H9 (cell line): ENCODE measurements around the gene LRRC30. TPM values are rescaled to one million over a fixed set of nuclear protein-coding genes. Genes with fewer than 3 reads are reported as not detected.

Source experiments
- DNase-seq: peaks from one replicate; pipeline ENCODE4 v3.0.0-alpha.2; 2017
- H2AFZ ChIP-seq: one replicate; pipeline ENCODE4 v1.6.1; 2013; ENCODE audit warnings: mild to moderate bottlenecking, low read length, control low read depth, moderate library complexity
- H2AK5ac ChIP-seq: 2 replicates; pipeline ENCODE4 v1.6.1; 2013; ENCODE audit warnings: low read length, control low read depth, mixed read lengths; ENCODE audit not compliant: insufficient read length
- H2BK120ac ChIP-seq: one replicate; pipeline ENCODE4 v1.6.1; 2013; ENCODE audit warnings: low read depth, mild to moderate bottlenecking, low read length, control low read depth, inconsistent platforms; ENCODE audit not compliant: poor library complexity, severe bottlenecking
- H2BK12ac ChIP-seq: 2 replicates; pipeline ENCODE4 v1.6.1; 2013; ENCODE audit warnings: low read length, control low read depth, mixed read lengths, low read depth; ENCODE audit not compliant: insufficient read length
- H2BK15ac ChIP-seq: 2 replicates; pipeline ENCODE4 v1.6.1; 2013; ENCODE audit warnings: low read depth, low read length, control low read depth
- H2BK20ac ChIP-seq: one replicate; pipeline ENCODE4 v1.6.1; 2013; ENCODE audit warnings: low read depth, mild to moderate bottlenecking, low read length, control low read depth, inconsistent platforms; ENCODE audit not compliant: poor library complexity, severe bottlenecking
- H2BK5ac ChIP-seq: 2 replicates; pipeline ENCODE4 v1.6.1; 2013; ENCODE audit warnings: low read length, control low read depth, mixed read lengths; ENCODE audit not compliant: insufficient read length
- H3K14ac ChIP-seq: 2 replicates; pipeline ENCODE4 v1.6.1; 2013; ENCODE audit warnings: low read length, control low read depth; ENCODE audit not compliant: insufficient read depth
- H3K18ac ChIP-seq: 2 replicates; pipeline ENCODE4 v1.6.1; 2013; ENCODE audit warnings: low read depth, mild to moderate bottlenecking, mixed read lengths, low read length, control low read depth; ENCODE audit not compliant: insufficient read length
- H3K23ac ChIP-seq: 2 replicates; pipeline ENCODE4 v1.6.1; 2013; ENCODE audit warnings: low read length, control low read depth, mixed read lengths, low read depth; ENCODE audit not compliant: insufficient read length
- H3K23me2 ChIP-seq: 2 replicates; pipeline ENCODE4 v1.6.1; 2013; ENCODE audit warnings: low read depth, mild to moderate bottlenecking, mixed read lengths, low read length, control low read depth; ENCODE audit not compliant: insufficient read length, poor library complexity, severe bottlenecking
- H3K27ac ChIP-seq: 2 replicates; pipeline ENCODE4 v1.5.1; 2013; ENCODE audit warnings: low read length, control low read depth, mixed read lengths, low read depth; ENCODE audit not compliant: insufficient read length
- H3K27me3 ChIP-seq: 2 replicates; pipeline ENCODE4 v1.6.1; 2013; ENCODE audit warnings: low read length, control low read depth, inconsistent platforms; ENCODE audit not compliant: insufficient read depth
- H3K4ac ChIP-seq: 2 replicates; pipeline ENCODE4 v1.6.1; 2013; ENCODE audit warnings: low read depth, mild to moderate bottlenecking, control low read depth, inconsistent platforms, low read length, moderate library complexity
- H3K4me1 ChIP-seq: 2 replicates; pipeline ENCODE4 v1.6.1; 2013; ENCODE audit warnings: low read length, control low read depth, inconsistent platforms; ENCODE audit not compliant: insufficient read depth
- H3K4me2 ChIP-seq: 2 replicates; pipeline ENCODE4 v1.6.1; 2013; ENCODE audit warnings: low read length, control low read depth, mixed read lengths; ENCODE audit not compliant: insufficient read length, insufficient read depth
- H3K56ac ChIP-seq: 2 replicates; pipeline ENCODE4 v1.6.1; 2013; ENCODE audit warnings: low read depth, mild to moderate bottlenecking, mixed read lengths, low read length, control low read depth; ENCODE audit not compliant: insufficient read length
- H3K79me1 ChIP-seq: 2 replicates; pipeline ENCODE4 v1.6.1; 2013; ENCODE audit warnings: low read depth, mild to moderate bottlenecking, moderate library complexity, low read length, control low read depth, inconsistent platforms; ENCODE audit not compliant: insufficient read depth, poor library complexity, severe bottlenecking
- H3K79me2 ChIP-seq: 2 replicates; pipeline ENCODE4 v1.6.1; 2013; ENCODE audit warnings: low read length, control low read depth, inconsistent platforms; ENCODE audit not compliant: insufficient read depth
- H3K9ac ChIP-seq: 2 replicates; pipeline ENCODE4 v1.6.1; 2013; ENCODE audit warnings: low read length, control low read depth, mixed read lengths; ENCODE audit not compliant: insufficient read length; ENCODE audit errors: extremely low read depth
- H3K9me3 ChIP-seq: one replicate; pipeline ENCODE4 v1.6.1; 2013; ENCODE audit warnings: low read depth, low read length, inconsistent platforms; ENCODE audit not compliant: control insufficient read depth
- H3T11ph ChIP-seq: one replicate; pipeline ENCODE4 v1.6.1; 2013; ENCODE audit warnings: mild to moderate bottlenecking, low read length, control low read depth, inconsistent platforms
- H4K20me1 ChIP-seq: one replicate; pipeline ENCODE4 v1.6.1; 2013; ENCODE audit not compliant: control insufficient read depth, insufficient read length, insufficient read depth
- H4K5ac ChIP-seq: 2 replicates; pipeline ENCODE4 v1.6.1; 2013; ENCODE audit warnings: low read depth, mild to moderate bottlenecking, mixed read lengths, low read length, control low read depth; ENCODE audit not compliant: insufficient read length
- H4K8ac ChIP-seq: replicated peaks from 2 replicates; pipeline ENCODE4 v1.6.1; 2013; ENCODE audit warnings: low read length, control low read depth, mixed read lengths, low read depth; ENCODE audit not compliant: insufficient read length
- H4K91ac ChIP-seq: 2 replicates; pipeline ENCODE4 v1.6.1; 2013; ENCODE audit warnings: low read depth, mild to moderate bottlenecking, moderate library complexity, mixed read lengths, low read length, control low read depth; ENCODE audit not compliant: insufficient read length
- H3K27ac Mint-ChIP-seq, 3 experiments: 2 replicates in 2 of 3; 3 replicates in 1 of 3; pipeline ENCODE4 v1.8.0; 2020 to 2021; ENCODE audit warnings: mixed read lengths in 3 of 3, mild to moderate bottlenecking in 1 of 3, moderate library complexity in 1 of 3
- H3K27me3 Mint-ChIP-seq: 2 replicates; pipeline ENCODE4 v1.8.0; 2021; ENCODE audit warnings: low read depth, mild to moderate bottlenecking, moderate library complexity, mixed read lengths
- H3K36me3 Mint-ChIP-seq, 3 experiments: 2 replicates in 2 of 3; 3 replicates in 1 of 3; pipeline ENCODE4 v1.8.0; 2020 to 2021; ENCODE audit warnings: low read depth in 3 of 3, mixed read lengths in 3 of 3; ENCODE audit not compliant: insufficient read depth in 1 of 3
- H3K4me1 Mint-ChIP-seq, 2 experiments: 2 replicates each; pipeline ENCODE4 v1.8.0; 2020; ENCODE audit warnings: mixed read lengths in 2 of 2
- H3K4me3 Mint-ChIP-seq, 2 experiments: 2 replicates in 1 of 2; 3 replicates in 1 of 2; pipeline ENCODE4 v1.8.0; 2020 to 2021; ENCODE audit warnings: mild to moderate bottlenecking in 2 of 2, mixed read lengths in 2 of 2, moderate library complexity in 1 of 2
- H3K9me3 Mint-ChIP-seq, 2 experiments: 2 replicates in 1 of 2; 3 replicates in 1 of 2; pipeline ENCODE4 v1.8.0; 2020; ENCODE audit warnings: mild to moderate bottlenecking in 2 of 2, mixed read lengths in 2 of 2, moderate library complexity in 1 of 2
- WGBS: extraction: QIAGEN DNeasy Blood & Tissue Kit; methylation state at CpG from one replicate; pipeline ENCODE4 v1.1.7; 2013; ENCODE audit warnings: missing lambda C conversion rate, low lambda C conversion rate, mixed read lengths; ENCODE audit not compliant: insufficient read length; ENCODE audit errors: extremely low coverage; 5-methylcytosine and 5-hydroxymethylcytosine counted together
- total RNA-seq: library from RNA; stranded (reverse); gene quantifications from 2 replicates; pipeline ENCODE4 v1.2.1, GENCODE V29; 2021
- TF ChIP-seq, protein P1 (sequence below): fragments of 200-600 bp; sonication (generic); conservative IDR thresholded peaks from 3 replicates; pipeline ENCODE4 v1.8.0; 2021; ENCODE audit warnings: antibody characterized with exemption, mild to moderate bottlenecking

The LRRC30 gene
- total RNA-seq, 1 experiment from 2014 or later, result not detected

DNA sequence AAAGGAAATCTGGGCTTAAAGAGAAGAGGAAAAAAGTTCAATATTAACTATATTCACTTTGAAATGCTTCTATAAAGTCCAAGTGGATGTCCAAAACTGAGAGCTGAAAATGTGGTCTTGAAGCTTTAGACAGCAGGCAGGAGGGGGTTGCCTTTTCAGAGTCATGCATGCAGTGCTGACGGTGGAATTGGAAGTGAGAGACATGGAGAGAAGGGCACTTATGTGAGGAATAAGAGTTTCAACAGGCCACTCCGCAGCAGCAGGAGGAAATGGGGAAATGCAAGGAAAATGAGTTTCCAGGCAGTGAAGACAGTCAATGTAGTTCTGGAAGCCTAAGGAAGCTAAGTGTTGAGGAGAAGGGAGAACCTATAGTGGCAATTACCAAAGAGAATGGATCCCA, 33.0 kb upstream of the LRRC30 start:
- H2BK15ac ChIP-seq, result no peak overlapping the region
- H3K23me2 ChIP-seq, result no peaks in the 10 kb centered on the region
- no peaks in the 10 kb centered on the region for H3K9me3 ChIP-seq
- no peak overlapping the region for H3K9ac ChIP-seq
- no peak overlapping the region for H2BK120ac ChIP-seq
- H2AK5ac ChIP-seq, result no peak overlapping the region
- Mint-ChIP-seq H3K36me3 (no peaks in the 10 kb centered on the region), H3K27me3 (no peaks in the 10 kb centered on the region; the same call in 1 of the 2 replicates), H3K27ac (no peak overlapping the region; a peak in 1 of 7 replicates), H3K4me3 (no peak overlapping the region), H3K9me3 (no peaks in the 10 kb centered on the region), H3K4me1 (peaks cover under 1 to 4% of the 10 kb centered on the region in 2 experiments)
- TF ChIP-seq, protein P1, sequence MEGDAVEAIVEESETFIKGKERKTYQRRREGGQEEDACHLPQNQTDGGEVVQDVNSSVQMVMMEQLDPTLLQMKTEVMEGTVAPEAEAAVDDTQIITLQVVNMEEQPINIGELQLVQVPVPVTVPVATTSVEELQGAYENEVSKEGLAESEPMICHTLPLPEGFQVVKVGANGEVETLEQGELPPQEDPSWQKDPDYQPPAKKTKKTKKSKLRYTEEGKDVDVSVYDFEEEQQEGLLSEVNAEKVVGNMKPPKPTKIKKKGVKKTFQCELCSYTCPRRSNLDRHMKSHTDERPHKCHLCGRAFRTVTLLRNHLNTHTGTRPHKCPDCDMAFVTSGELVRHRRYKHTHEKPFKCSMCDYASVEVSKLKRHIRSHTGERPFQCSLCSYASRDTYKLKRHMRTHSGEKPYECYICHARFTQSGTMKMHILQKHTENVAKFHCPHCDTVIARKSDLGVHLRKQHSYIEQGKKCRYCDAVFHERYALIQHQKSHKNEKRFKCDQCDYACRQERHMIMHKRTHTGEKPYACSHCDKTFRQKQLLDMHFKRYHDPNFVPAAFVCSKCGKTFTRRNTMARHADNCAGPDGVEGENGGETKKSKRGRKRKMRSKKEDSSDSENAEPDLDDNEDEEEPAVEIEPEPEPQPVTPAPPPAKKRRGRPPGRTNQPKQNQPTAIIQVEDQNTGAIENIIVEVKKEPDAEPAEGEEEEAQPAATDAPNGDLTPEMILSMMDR, result no peak
- no peak overlapping the region for H2BK5ac ChIP-seq
- no peak overlapping the region for H3K23ac ChIP-seq
- no peaks in the 10 kb centered on the region for H3K79me1 ChIP-seq
- no CpG with 5 or more reads among the region's 2 CpGs for WGBS
- no peak overlapping the region for H3K18ac ChIP-seq
- H4K8ac ChIP-seq, result no peak overlapping the region
- DNase-seq, result no peak
- no peak overlapping the region for H2BK20ac ChIP-seq
- no peaks in the 10 kb centered on the region for H4K20me1 ChIP-seq
- H3K4me2 ChIP-seq, result no peak overlapping the region
- H2BK12ac ChIP-seq, result no peak overlapping the region
- no peak overlapping the region for H2AFZ ChIP-seq
- no peaks in the 10 kb centered on the region for H3K4me1 ChIP-seq
- H3K27me3 ChIP-seq, result no peaks in the 10 kb centered on the region
- no peak overlapping the region for H3K27ac ChIP-seq
- H3K79me2 ChIP-seq, result no peaks in the 10 kb centered on the region
- H3T11ph ChIP-seq, result no peak overlapping the region
- no peak overlapping the region for H3K4ac ChIP-seq
- no peak overlapping the region for H4K5ac ChIP-seq
- no peak overlapping the region; the same call in 1 of the 2 replicates for H3K14ac ChIP-seq
- H4K91ac ChIP-seq, result no peak overlapping the region
- no peak overlapping the region for H3K56ac ChIP-seq
